Germinal center (tissue), 1 donor: ENCODE data around the gene TWSG1.
"Not testable (repeated sequence)": the region's sequence is repeated elsewhere in the genome, so short reads cannot be mapped to it uniquely, and the experiment has no call there.

Experiments used
- DNase-seq: peaks from one replicate; pipeline ENCODE4 v3.0.0; 2012; ENCODE audit warnings: mixed read lengths, low spot score

TWSG1 gene

DNA sequence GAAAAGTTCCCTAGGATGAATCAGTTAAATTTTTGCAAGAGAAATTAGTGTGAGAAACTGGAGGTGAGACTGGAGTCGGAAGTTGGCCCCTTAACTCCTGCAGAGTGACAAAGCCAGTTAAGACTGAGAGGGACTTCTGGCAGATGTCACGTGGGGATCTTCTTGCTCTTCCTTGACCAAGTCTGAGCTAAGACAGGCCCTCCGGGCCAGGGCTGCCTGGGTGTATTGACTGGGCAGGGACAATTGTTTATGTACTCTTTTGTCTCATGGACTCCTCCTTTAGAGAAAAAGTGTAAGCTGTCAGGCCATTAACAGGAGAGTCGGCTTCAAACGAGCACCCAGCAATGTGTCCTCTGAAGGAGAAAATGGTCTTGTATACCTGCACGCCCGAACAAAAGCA lies 92.2 kb downstream of the TWSG1 start:
- DNase-seq = no peak

- DNase-seq = no peak
Measured at GRCh38 chr18:9428301-9428706, 93.7 kb downstream of the TWSG1 start.

DNA sequence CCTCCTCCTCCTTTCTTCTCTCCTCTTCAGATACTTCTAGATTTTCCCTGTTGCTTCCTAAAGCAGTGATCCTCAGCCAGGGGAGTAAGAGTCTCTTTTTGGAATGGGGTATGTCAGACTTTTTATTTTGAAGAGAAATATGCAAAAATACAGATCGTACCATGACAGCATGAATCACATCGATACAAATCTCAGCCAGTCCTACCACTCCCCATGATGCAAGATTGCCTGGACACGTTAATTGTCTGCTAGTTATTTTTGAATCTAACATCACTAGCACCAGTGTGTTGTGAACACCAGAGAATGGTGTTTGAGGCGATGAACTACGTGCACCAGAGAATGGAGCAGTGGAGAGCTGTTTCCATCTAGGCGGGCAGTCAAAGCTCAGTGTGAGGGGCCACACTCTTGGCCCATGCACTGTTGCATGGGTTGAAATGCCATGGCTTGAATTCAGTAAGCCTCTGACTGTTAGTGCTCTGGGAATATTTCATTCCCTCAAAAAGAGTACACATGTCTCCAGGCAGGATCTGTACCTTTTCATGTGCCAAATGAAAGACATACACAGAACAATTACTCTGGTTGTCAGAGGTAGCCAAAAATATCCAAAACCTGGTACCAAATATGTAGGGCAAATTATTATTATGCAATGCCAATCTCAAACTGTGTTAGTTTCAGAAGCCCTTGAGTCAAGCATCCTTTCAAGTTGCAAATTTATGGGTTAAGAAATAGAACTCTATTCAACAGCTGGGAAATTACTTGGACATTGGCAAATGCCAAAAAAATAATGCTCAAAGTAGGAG lies 94.5 kb downstream of the TWSG1 start:
- DNase-seq = no peak

DNA sequence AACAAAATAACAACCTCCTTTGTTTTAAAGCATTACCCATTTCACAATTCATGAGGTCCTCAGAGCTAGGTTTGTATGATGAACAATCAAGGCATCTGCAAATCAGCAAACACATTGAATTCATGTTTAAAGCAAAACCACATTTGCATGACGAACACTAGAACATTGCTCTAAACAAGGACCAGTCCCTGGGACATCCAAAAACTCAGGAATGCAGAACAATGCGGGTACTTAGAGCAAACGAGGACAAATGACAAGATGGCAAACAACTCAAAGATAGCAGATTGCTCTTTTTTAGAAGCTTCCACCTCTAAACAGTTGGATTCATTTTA lies 95.1 kb downstream of the TWSG1 start:
- no peak for DNase-seq

DNA sequence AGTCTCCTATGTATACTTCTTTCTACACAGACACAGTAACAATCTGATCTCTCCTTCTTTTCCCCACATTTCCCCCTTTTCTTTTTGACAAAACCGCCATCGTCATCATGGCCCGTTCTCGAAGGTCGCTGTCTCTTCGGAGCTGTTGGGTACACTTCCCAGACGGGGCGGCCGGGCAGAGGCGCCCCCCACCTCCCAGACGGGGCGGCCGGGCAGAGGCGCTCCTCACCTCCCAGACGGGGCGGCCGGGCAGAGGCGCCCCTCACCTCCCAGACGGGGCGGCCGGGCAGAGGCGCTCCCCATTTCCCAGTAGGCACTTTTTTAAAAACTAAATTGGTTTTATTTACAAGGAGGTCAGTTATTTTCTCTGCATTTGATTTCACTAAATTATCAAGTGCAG lies 95.7 kb downstream of the TWSG1 start:
- DNase-seq = not testable (repeated sequence)

DNA sequence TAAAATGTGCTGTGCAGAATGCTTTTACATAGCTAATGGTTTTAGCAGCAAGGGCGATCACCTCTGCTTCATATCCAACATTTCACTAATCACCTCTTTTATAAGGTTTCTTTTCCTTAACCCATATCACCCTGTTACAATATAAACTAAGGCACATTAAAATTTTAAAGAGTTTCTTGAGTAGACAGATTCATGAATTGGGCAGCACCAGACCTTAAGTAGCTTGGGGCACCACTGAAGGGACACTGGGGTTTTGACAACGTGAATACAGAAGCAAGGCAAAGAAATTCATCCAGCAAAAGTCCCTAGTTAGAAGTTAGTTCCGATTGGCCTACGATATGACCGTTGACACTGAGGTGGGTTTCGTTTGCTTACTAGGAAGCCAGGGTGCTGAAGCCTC lies 96.7 kb downstream of the TWSG1 start:
- DNase-seq = no peak

DNA sequence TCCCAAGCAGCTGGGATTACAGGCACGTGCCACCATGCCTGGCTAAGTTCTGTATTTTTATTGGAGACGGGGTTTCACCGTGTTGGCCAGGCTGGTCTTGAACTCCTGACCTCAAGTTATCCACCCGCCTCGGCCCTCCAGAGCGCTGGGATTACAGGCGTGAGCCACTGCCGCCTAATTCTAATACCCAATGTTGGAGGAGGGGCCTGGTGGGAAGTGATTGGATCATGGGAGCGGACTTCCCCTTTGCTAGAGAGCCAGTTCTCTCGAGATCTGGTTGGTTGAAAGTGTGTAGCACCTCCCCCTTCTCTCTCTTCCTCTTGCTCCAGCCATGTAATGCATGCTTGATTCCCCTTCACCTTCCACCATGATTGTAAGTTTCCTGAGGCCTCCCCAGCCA lies 98.5 kb downstream of the TWSG1 start:
- not testable (repeated sequence) for DNase-seq

GRCh38 chr18:9433671-9434121 lies 99.1 kb downstream of the TWSG1 start:
- peak; percentile 30 for DNase-seq

GRCh38 chr18:9434122-9434701 lies 99.6 kb downstream of the TWSG1 start:
- no peak for DNase-seq

- no peak for DNase-seq
Measured at GRCh38 chr18:9435041-9435440, 100.5 kb downstream of the TWSG1 start.

DNA sequence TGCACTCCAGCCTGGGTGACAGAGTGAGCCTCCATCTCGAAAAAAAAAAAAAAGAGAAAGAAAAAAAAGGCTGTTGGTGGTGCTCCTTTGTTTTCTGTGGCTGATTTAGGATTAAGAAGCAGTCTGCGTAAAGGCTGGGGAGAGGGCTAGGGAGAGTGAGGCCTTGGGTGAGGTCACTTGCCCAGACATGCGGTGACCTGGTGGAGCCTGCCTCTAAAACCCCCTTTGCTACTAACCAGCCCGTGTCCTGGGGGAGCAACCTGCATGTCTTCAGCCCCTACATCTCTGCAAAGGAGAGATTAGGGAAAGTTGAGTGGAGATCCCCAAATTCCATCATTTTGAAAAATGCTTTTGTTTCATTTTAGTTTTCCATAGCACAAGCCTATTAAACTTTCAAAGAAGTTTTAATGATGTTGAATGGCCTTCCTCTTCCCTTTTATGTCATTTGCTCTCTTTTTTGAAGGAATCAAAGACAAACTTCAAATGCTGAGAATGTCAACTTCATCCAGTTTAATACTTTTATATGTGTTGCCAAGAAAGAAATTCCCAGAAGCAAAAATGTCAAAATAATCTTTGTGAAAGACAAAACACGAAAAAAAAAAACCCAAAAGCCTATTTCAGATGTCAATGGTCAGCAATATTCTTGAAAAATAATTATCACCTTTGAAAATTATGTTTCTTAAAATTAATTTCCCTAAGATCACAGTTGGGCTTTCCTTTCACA lies 101.8 kb downstream of the TWSG1 start:
- no peak for DNase-seq

DNA sequence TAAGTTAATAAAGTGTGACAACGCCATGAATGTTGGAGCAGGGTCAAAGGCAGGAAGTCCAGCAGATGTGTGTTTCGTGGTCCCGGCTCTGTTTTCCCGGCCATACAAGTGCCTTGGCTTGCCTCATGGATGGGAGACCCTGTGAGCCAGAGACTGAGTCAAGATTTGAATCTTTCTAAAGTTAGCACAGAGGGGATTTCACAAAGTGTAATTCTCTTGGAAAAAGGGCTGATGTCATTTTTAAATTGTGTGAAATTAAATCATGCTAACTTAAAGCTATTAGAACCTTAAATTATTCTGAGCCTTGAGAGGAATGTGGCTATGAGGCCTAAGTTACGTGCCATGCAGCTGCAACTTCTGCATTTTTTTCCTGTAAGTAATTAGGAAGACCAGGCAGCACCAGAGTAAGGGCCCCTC lies 102.5 kb downstream of the TWSG1 start:
- no peak for DNase-seq

DNA sequence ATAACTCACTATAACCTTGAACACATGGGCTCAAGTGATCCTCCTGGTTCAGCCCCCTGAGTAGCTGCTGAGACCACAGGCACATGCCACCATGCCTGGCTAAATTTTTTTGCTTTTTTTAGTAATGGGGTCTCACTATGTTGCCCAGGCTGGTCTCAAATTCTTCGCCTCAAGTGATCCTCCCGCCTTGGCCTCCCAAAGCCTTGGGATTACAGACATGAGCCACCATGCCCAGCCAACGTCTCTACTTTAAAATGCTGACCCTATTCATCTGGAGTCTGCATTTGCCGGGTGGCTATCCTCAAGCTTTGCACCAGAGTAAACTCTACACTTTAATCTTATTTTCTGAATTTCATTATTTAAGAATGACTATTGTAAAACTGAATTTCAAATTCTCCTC lies 103.1 kb downstream of the TWSG1 start:
- DNase-seq = no peak

GRCh38 chr18:9441061-9441460 lies 106.5 kb downstream of the TWSG1 start:
- peak; percentile 30 for DNase-seq

- DNase-seq = no peak
Measured at GRCh38 chr18:9444549-9444948, 110.0 kb downstream of the TWSG1 start.

- no peak for DNase-seq
Measured at GRCh38 chr18:9446839-9447238, 112.3 kb downstream of the TWSG1 start.

DNA sequence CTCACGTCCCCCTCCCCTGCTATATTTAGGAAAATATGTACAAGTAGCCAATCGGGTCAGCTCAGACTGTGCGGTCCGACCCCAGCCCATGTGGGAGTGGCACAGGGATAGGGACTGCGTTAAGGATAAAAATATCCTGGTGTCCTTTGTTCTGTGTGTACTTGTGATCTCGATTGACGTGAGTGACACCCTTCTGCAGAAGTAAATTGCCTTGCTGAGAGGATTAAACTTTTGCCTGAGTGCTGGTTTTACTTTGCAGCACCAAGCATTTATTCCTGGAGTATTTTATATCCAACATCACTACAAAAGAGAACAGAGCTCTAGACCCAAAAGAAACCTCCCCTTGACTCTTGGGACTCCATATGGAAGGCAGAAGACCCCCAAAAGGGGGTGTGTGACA lies 112.8 kb downstream of the TWSG1 start:
- no peak for DNase-seq

GRCh38 chr18:9449600-9450414 lies 115.2 kb downstream of the TWSG1 start:
- DNase-seq = no peak

- DNase-seq = not testable (repeated sequence)
Measured at GRCh38 chr18:9450920-9451319, 116.3 kb downstream of the TWSG1 start.
